HEK293 (cell line): ENCODE data around the gene MTARC1.

Source experiments
- CTCF ChIP-seq: fragments of 450-650 bp; formaldehyde crosslinking; IDR thresholded peaks from 2 replicates; pipeline ENCODE4 v1.5.1; 2016; ENCODE audit warnings: missing biosample characterization, missing genetic modification characterization
- HIC1 ChIP-seq: fragments of 450-650 bp; formaldehyde crosslinking; IDR thresholded peaks from 2 replicates; pipeline ENCODE4 v1.5.1; 2016; ENCODE audit warnings: missing biosample characterization, missing genetic modification characterization
- MEIS1 ChIP-seq: sonication (generic); formaldehyde crosslinking; IDR thresholded peaks from 2 replicates; pipeline ENCODE4 v1.8.1; 2022; ENCODE audit warnings: missing genetic modification reagents, mild to moderate bottlenecking, borderline replicate concordance
- TCF7L2 ChIP-seq: IDR thresholded peaks from 2 replicates; pipeline ENCODE4 v1.6.1; 2011; ENCODE audit warnings: low read depth, mild to moderate bottlenecking, inconsistent platforms, low read length, moderate library complexity, borderline replicate concordance
- ZBTB8A ChIP-seq: fragments of 450-650 bp; formaldehyde crosslinking; IDR thresholded peaks from 2 replicates; pipeline ENCODE4 v1.5.1; 2016; ENCODE audit warnings: missing biosample characterization, missing genetic modification characterization
- ZFP37 ChIP-seq: fragments of 450-650 bp; formaldehyde crosslinking; IDR thresholded peaks from 2 replicates; pipeline ENCODE4 v1.5.1; 2016; ENCODE audit warnings: missing biosample characterization, missing genetic modification characterization
- ZNF449 ChIP-seq: fragments of 450-650 bp; formaldehyde crosslinking; IDR thresholded peaks from 2 replicates; pipeline ENCODE4 v1.5.1; 2017; ENCODE audit warnings: missing biosample characterization, mild to moderate bottlenecking, missing genetic modification characterization, moderate library complexity
- ZNF561 ChIP-seq: fragments of 450-650 bp; IDR thresholded peaks from 2 replicates; pipeline ENCODE4 v1.5.1; 2018; ENCODE audit warnings: missing biosample characterization, missing genetic modification characterization, borderline replicate concordance
- ZNF660 ChIP-seq: fragments of 450-650 bp; IDR thresholded peaks from 2 replicates; pipeline ENCODE4 v1.5.1; 2018; ENCODE audit warnings: missing biosample characterization, mild to moderate bottlenecking, missing genetic modification characterization
- ZNF791 ChIP-seq: fragments of 450-650 bp; formaldehyde crosslinking; IDR thresholded peaks from 2 replicates; pipeline ENCODE4 v1.5.1; 2016; ENCODE audit warnings: missing biosample characterization, missing genetic modification characterization
- ZSCAN5A ChIP-seq: fragments of 450-650 bp; formaldehyde crosslinking; IDR thresholded peaks from 2 replicates; pipeline ENCODE4 v1.5.1; 2016; ENCODE audit warnings: missing biosample characterization, missing genetic modification characterization

- TF ChIP-seq MEIS1 (CRISPR knock-in tag) (no peak), CTCF (tag by site-specific recombination) (no peak), ZBTB8A (no peak), ZNF561 (tag by site-specific recombination) (no peak), ZSCAN5A (tag by site-specific recombination) (no peak), ZNF449 (no peak), TCF7L2 (no peak), HIC1 (no peak), ZNF791 (tag by site-specific recombination) (no peak), ZFP37 (tag by site-specific recombination) (no peak), ZNF660 (tag by site-specific recombination) (no peak)
Measured at GRCh38 chr1:220741825-220742224, 44.9 kb upstream of the MTARC1 start.
